Measurements from ENCODE around the gene ARHGEF25. TPM values are rescaled to one million over a fixed set of nuclear protein-coding genes. Genes with fewer than 3 reads are reported as not detected.

Gene ARHGEF25
- total and polyA plus RNA-seq, 2 of the 13 experiments (the other 11 are each of a cell fraction or from before 2014, with no cell fraction given) = 11.5 to 12.5 TPM

- Histone ChIP-seq H3K36me3 (replicated peaks in 1 of 2; ENCODE audit: control insufficient read depth in 1 of 2, insufficient read depth in 2 of 2, low read length in 2 of 2) (peaks cover 3 to 25% of the 10 kb centered on the region in 2 experiments), H3K9me3 (ENCODE audit: low read length) (no peaks in the 10 kb centered on the region), H3K9ac (ENCODE audit: insufficient read depth, low read depth, low read length) (peak overlapping the region; percentile 78), H3K4me2 (ENCODE audit: low read depth, low read length) (peak overlapping the region; percentile 87), H3K27me3 (ENCODE audit: control insufficient read depth in 1 of 2, insufficient read depth in 2 of 2, low read length in 2 of 2) (no peaks in the 10 kb centered on the region), H2AFZ (ENCODE audit: low read length) (no peak overlapping the region), H3K79me2 (ENCODE audit: insufficient read depth, low read length) (peaks cover 10% of the 10 kb centered on the region), H3K4me3 (replicated peaks in 1 of 3; ENCODE audit: insufficient read depth in 1 of 3, low read depth in 2 of 3, low read length in 3 of 3) (peak overlapping the region; percentile 10 to 60 (median 41)), H3K4me1 (ENCODE audit: insufficient read depth, low read length) (peaks cover 77% of the 10 kb centered on the region), H3K27ac (ENCODE audit: extremely low read length, insufficient read depth, low read length) (peak overlapping the region; percentile 99), H4K20me1 (ENCODE audit: insufficient read depth, low read length) (no peaks in the 10 kb centered on the region)
- CTCF ChIA-PET (ENCODE audit: low intra/inter-chr PET ratio, low total read pairs) = interaction anchor here (1.4 kb wide), 1 partner anchor 41 kb away, joined by 4 read pairs; no protein-coding TSS in a partner anchor
- BruUV-seq (replicated peaks) = no TSS peak
- FAIRE-seq = peak; percentile 76
- intact Hi-C loops (cut with micrococcal nuclease; ENCODE audit: unreplicated experiment) (loop anchor here (1.0 to 5.0 kb wide), 3 partner anchors 57 to 157 kb away; partner anchors contain the start of gene AGAP2), in situ Hi-C loops (cut with HindIII; ENCODE audit: extremely low pct_ligation_motif_present, low pct_unique_long_range_greater_than_20kb) (loop anchor here (5.0 kb wide), 1 partner anchor 42 kb away; no protein-coding TSS in a partner anchor)
- ATAC-seq = peak; percentile 74
- under 1% methylated on average over 6 of the region's 8 CpGs for WGBS (ENCODE audit: low lambda C conversion rate)
- POLR2A ChIA-PET = interaction anchor here (0.7 to 4.1 kb wide), 13 partner anchors 11 to 165 kb away, joined by 3 to 35 read pairs (median 4); partner anchors contain the start of genes ARHGEF25, DCTN2, DDIT3 and INHBE
- DNase-seq (ENCODE audit: low spot score) = peak; percentile 97
- TF ChIP-seq ZSCAN31 (CRISPR knock-in tag; IDR thresholded peaks at IDR 0.05; ENCODE audit: low read depth) (no peak), HOXA3 (CRISPR knock-in tag; IDR thresholded peaks at IDR 0.05) (peak; percentile 54), ATAD3A (CRISPR knock-in tag; IDR thresholded peaks at IDR 0.05) (no peak), CEBPG (CRISPR knock-in tag; IDR thresholded peaks at IDR 0.05) (peak; percentile 56), ZNF431 (CRISPR knock-in tag; IDR thresholded peaks at IDR 0.05; ENCODE audit: borderline replicate concordance, low read depth) (no peak), MNT (IDR thresholded peaks at IDR 0.05) (peak; percentile 30; the same call in 1 of the 2 replicates), ZNF704 (CRISPR knock-in tag; IDR thresholded peaks at IDR 0.05; ENCODE audit: borderline replicate concordance) (peak; percentile 49; the same call in 1 of the 2 replicates), AHDC1 (CRISPR knock-in tag; IDR thresholded peaks at IDR 0.05; ENCODE audit: borderline replicate concordance) (peak; percentile 32; the same call in 1 of the 2 replicates), ZFP62 (CRISPR knock-in tag; IDR thresholded peaks at IDR 0.05) (no peak), KDM6A (CRISPR knock-in tag; IDR thresholded peaks at IDR 0.05; ENCODE audit: low read depth) (peak; percentile 61), FOXK2 (IDR thresholded peaks at IDR 0.05) (peak; percentile 64; the same call in 1 of the 2 replicates)
Observed at GRCh38 chr12:57579677-57580465, 31.4 kb upstream of the ARHGEF25 start.
